Vagina (tissue), 2 donors: ENCODE measurements around the gene C1orf87.

Experiments
- CTCF ChIP-seq, 3 experiments: fragments of 450-650 bp in 2 of 3; fragments of 200-600 bp in 1 of 3; sonication (generic) in 1 of 3; IDR thresholded peaks; one replicate each; pipeline ENCODE4 v1.5.1; 2017 to 2019; ENCODE audit warnings: antibody characterized with exemption in 3 of 3, mild to moderate bottlenecking in 2 of 3, moderate library complexity in 2 of 3
- POLR2A ChIP-seq, 2 donors: fragments of 450-650 bp; IDR thresholded peaks; one replicate each; pipeline ENCODE4 v1.6.1; 2017; ENCODE audit warnings: antibody characterized with exemption in 2 of 2, mild to moderate bottlenecking in 2 of 2, moderate library complexity in 2 of 2

GRCh38 chr1:60036856-60037460, 36.6 kb downstream of the C1orf87 start:
- TF ChIP-seq CTCF (IDR thresholded peaks at IDR 0.05) = no peak
- no peak for TF ChIP-seq POLR2A (IDR thresholded peaks at IDR 0.05)
